IMR-90 (cell line): ENCODE measurements around the gene MGA.

Experiments used
- BHLHE40 ChIP-seq: fragments of 150-350 bp; IDR thresholded peaks from 2 replicates; pipeline ENCODE4 v1.6.1; 2016; ENCODE audit warnings: mild to moderate bottlenecking, low read depth, low read length
- CEBPB ChIP-seq: IDR thresholded peaks from 2 replicates; pipeline ENCODE4 v1.6.1; 2012; ENCODE audit warnings: low read depth, low read length, improper control_type of control experiment
- CTCF ChIP-seq: conservative IDR thresholded peaks from 2 replicates; pipeline ENCODE4 v1.5.1; 2012; ENCODE audit warnings: mild to moderate bottlenecking, low read depth, low read length, improper control_type of control experiment
- FOS ChIP-seq: fragments of 150-350 bp; IDR thresholded peaks from 2 replicates; pipeline ENCODE4 v1.6.1; 2016; ENCODE audit warnings: low read depth, low read length
- MAFK ChIP-seq: IDR thresholded peaks from 2 replicates; pipeline ENCODE4 v1.6.1; 2012; ENCODE audit warnings: low read depth, low read length, improper control_type of control experiment
- MXI1 ChIP-seq: IDR thresholded peaks from 2 replicates; pipeline ENCODE4 v1.6.1; 2012; ENCODE audit warnings: low read depth, mild to moderate bottlenecking, low read length, moderate library complexity, borderline replicate concordance
- POLR2A ChIP-seq: IDR thresholded peaks from 2 replicates; pipeline ENCODE4 v1.6.1; 2012; ENCODE audit warnings: mild to moderate bottlenecking, low read depth, low read length
- RAD21 ChIP-seq: IDR thresholded peaks from 2 replicates; pipeline ENCODE4 v1.6.1; 2012; ENCODE audit warnings: low read length, improper control_type of control experiment
- RCOR1 ChIP-seq: IDR thresholded peaks from 2 replicates; pipeline ENCODE4 v1.6.1; 2012; ENCODE audit warnings: mild to moderate bottlenecking, low read length, improper control_type of control experiment; ENCODE audit not compliant: insufficient replicate concordance
- RFX5 ChIP-seq: IDR thresholded peaks from 2 replicates; pipeline ENCODE4 v1.8.0; 2012; ENCODE audit warnings: low read depth, mild to moderate bottlenecking, low read length, moderate library complexity
- SMC3 ChIP-seq: fragments of 150-350 bp; IDR thresholded peaks from 2 replicates; pipeline ENCODE4 v1.6.1; 2016; ENCODE audit warnings: low read depth, mild to moderate bottlenecking, antibody characterized with exemption, low read length, moderate library complexity
- USF2 ChIP-seq: fragments of 150-350 bp; IDR thresholded peaks from 2 replicates; pipeline ENCODE4 v1.6.1; 2017; ENCODE audit warnings: mild to moderate bottlenecking, antibody characterized with exemption, low read length, low read depth
- TF ChIP-seq, protein P1 (sequence below): fragments of 150-350 bp; IDR thresholded peaks from 2 replicates; pipeline ENCODE4 v1.6.1; 2016; ENCODE audit warnings: low read depth, mild to moderate bottlenecking, low read length, moderate library complexity, borderline replicate concordance

DNA sequence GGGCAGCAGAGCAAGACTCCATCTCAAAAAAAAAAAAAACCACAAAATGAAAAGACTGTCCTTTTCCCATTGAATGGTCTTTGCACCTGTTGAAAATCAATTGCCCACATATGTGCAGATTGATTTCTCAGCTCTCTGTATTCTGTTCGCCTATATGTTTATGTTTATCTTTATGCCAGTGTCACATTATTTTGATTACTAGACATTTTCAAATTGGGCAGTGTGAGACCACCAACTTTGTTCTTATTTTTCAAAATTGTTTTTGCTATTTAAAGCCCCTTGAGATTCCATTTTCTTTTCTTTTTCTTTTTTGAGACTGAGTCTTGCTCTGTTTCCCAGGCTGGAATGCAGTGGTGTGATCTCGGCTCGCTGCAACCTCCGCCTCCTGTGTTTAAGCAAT lies 18.5 kb downstream of the MGA start:
- TF ChIP-seq CTCF (no peak), SMC3 (no peak), RAD21 (no peak), USF2 (no peak), FOS (no peak), CEBPB (no peak), RFX5 (no peak), MXI1 (no peak), POLR2A (no peak), MAFK (no peak), RCOR1 (no peak), BHLHE40 (no peak)
- TF ChIP-seq, protein P1, sequence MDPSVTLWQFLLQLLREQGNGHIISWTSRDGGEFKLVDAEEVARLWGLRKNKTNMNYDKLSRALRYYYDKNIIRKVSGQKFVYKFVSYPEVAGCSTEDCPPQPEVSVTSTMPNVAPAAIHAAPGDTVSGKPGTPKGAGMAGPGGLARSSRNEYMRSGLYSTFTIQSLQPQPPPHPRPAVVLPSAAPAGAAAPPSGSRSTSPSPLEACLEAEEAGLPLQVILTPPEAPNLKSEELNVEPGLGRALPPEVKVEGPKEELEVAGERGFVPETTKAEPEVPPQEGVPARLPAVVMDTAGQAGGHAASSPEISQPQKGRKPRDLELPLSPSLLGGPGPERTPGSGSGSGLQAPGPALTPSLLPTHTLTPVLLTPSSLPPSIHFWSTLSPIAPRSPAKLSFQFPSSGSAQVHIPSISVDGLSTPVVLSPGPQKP = no peak
